Spinal cord (tissue), 10 donors: ENCODE data around the gene GRIK4. TPM values are rescaled to one million over a fixed set of nuclear protein-coding genes. Genes with fewer than 3 reads are reported as not detected.
A peak's percentile ranks its signal among the peaks of the same experiment; 100 is the strongest.

ENCODE experiments used
- DNase-seq, 6 donors: peaks; one replicate each; pipeline versions ENCODE4 v3.0.0 to v3.0.0-alpha.2; 2013 to 2015; ENCODE audit warnings: low spot score in 6 of 6, low read depth in 4 of 6
- H3K27ac ChIP-seq: one replicate; pipeline ENCODE4 v1.5.1; 2013; ENCODE audit warnings: low read depth, low read length, control low read depth
- H3K27me3 ChIP-seq: one replicate; pipeline ENCODE4 v1.6.1; 2013; ENCODE audit warnings: low read length; ENCODE audit not compliant: control insufficient read depth, insufficient read depth
- H3K36me3 ChIP-seq: one replicate; pipeline ENCODE4 v1.6.1; 2013; ENCODE audit warnings: low read length; ENCODE audit not compliant: control insufficient read depth, insufficient read depth
- H3K4me1 ChIP-seq: one replicate; pipeline ENCODE4 v1.6.1; 2013; ENCODE audit warnings: low read length; ENCODE audit not compliant: control insufficient read depth, insufficient read depth
- H3K4me3 ChIP-seq: one replicate; pipeline ENCODE4 v1.5.1; 2013; ENCODE audit warnings: low read depth, low read length, control low read depth
- H3K9me3 ChIP-seq: one replicate; pipeline ENCODE4 v1.6.1; 2013; ENCODE audit warnings: low read length; ENCODE audit not compliant: control insufficient read depth, insufficient read depth
- WGBS: methylation state at CpG from one replicate; pipeline ENCODE4 v1.1.5; 2013; ENCODE audit warnings: missing lambda C conversion rate; ENCODE audit not compliant: insufficient coverage; 5-methylcytosine and 5-hydroxymethylcytosine counted together
- polyA plus RNA-seq, 2 donors: library from polyadenylated mRNA; unstranded; fragments of 120-200 nt; gene quantifications; one replicate each; pipeline ENCODE4 v1.2.1, GENCODE V29; 2013; ENCODE audit not compliant: insufficient read length in 2 of 2
- total RNA-seq, 2 donors: library from RNA; depleted of rRNA in 1 of 2; stranded (reverse); fragments of 120-200 nt in 1 of 2; fragments of >200 nt in 1 of 2; gene quantifications; one replicate each; pipeline versions ENCODE4 v1.2.3 to v1.2.4, GENCODE V29; 2013 to 2014
- donor health status: healthy.

The GRIK4 gene
- total and polyA plus RNA-seq, 4 donors = 5.2 to 23.2 (median 12.3) TPM

DNA sequence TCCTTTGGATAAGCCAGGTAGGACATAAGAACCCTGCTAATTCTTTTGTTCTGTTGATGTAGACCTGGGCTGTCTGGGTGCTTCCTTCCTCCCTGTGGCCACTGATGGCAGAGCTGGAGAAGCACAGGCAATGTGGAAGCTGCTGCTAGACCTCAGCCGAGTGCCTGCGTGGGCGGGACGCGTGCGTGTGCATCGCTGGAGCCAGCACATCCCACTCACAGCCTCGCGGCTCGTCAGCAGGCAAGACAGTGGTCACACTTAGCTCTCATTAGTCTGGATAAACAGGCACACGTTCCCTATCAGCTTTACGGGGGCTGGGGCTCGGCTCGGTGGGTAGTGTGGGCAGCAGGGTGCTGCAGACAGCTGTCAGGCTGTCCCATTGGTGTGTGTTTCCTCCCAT, 155.7 kb downstream of the GRIK4 start:
- H3K4me3 ChIP-seq = no peak overlapping the region
- H3K36me3 ChIP-seq = peaks cover 6% of the 10 kb centered on the region
- no peaks in the 10 kb centered on the region for H3K27me3 ChIP-seq
- DNase-seq = no peak
- H3K27ac ChIP-seq = no peak overlapping the region
- peaks cover 5% of the 10 kb centered on the region for H3K4me1 ChIP-seq
- no peaks in the 10 kb centered on the region for H3K9me3 ChIP-seq
- 61% methylated on average over 14 of the region's 14 CpGs for WGBS

DNA sequence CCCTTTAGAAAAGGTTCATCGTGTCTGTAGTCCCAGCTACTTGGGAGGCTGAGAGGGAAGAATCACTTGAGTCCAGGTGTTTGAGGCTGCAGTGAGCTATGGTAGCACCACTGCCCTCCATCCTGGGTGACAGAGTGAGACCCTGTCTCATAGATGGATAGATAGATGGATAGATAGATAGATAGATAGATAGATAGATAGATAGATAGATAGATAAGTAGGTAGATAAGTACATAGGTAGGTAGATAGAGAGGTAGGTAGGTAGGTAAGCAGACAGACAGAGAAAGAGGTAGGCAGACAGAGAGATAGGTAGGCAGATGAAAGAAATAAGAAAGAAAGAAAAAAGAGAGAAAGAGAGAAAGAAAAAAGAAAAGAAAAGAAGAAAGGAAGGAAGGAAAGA, 156.4 kb downstream of the GRIK4 start:
- H3K9me3 ChIP-seq = no peaks in the 10 kb centered on the region
- H3K4me1 ChIP-seq = no peaks in the 10 kb centered on the region
- H3K27me3 ChIP-seq = no peaks in the 10 kb centered on the region
- WGBS = 93% methylated on average over 1 of the region's 1 CpG
- no peak overlapping the region for H3K27ac ChIP-seq
- DNase-seq = no peak
- no peak overlapping the region for H3K4me3 ChIP-seq
- H3K36me3 ChIP-seq = peaks cover 6% of the 10 kb centered on the region

DNA sequence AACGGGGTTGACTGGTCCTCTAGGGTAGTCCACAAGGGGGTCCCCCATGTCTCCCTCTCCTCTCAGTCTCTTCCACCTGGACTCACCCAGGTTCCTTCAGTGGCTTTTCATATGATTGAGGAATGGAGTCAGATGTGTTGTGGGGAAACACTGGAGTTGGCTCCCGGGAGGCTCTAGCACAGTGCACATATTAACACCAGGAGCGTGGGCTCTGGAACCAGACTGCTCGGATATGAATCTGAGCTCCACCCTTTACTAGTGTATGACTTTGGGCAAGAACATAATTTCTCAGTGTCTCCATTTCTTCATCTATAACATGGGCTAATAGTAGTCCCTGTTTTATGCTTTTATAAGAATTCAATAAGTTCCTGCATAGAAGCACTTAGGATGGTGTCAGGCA, 157.0 kb downstream of the GRIK4 start:
- DNase-seq = no peak
- Histone ChIP-seq H3K9me3 (no peaks in the 10 kb centered on the region), H3K4me3 (no peak overlapping the region), H3K27ac (no peak overlapping the region), H3K27me3 (no peaks in the 10 kb centered on the region), H3K36me3 (peaks cover 6% of the 10 kb centered on the region), H3K4me1 (no peaks in the 10 kb centered on the region)
- WGBS = no CpG with 5 or more reads among the region's 4 CpGs

DNA sequence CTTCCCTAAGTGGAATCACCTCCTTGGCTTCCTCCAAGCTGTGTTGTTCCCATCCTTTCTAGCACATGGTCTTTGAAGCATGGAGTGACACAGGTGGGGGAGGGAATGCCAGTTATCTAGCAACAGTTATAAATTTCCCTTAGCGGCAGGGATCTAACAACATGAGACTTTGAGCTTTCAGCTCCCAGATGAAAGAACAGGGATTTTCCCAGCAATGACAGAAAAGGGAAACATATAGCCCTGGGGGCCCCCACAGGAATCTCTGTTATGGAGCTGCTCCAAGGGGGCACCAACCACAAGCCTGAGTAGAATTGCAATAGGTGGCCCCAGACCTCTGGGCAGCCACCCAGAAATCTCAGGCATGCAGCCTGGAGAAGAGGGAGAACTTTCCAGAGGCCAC, 163.0 kb downstream of the GRIK4 start:
- Histone ChIP-seq H3K36me3 (no peaks in the 10 kb centered on the region), H3K27ac (peak overlapping the region; percentile 10), H3K4me1 (peaks cover 11% of the 10 kb centered on the region), H3K9me3 (no peaks in the 10 kb centered on the region), H3K27me3 (no peaks in the 10 kb centered on the region), H3K4me3 (no peak overlapping the region)
- peak in 1 of 6 donors; percentile 48 for DNase-seq
- WGBS = no CpG with 5 or more reads among the region's 1 CpG

DNA sequence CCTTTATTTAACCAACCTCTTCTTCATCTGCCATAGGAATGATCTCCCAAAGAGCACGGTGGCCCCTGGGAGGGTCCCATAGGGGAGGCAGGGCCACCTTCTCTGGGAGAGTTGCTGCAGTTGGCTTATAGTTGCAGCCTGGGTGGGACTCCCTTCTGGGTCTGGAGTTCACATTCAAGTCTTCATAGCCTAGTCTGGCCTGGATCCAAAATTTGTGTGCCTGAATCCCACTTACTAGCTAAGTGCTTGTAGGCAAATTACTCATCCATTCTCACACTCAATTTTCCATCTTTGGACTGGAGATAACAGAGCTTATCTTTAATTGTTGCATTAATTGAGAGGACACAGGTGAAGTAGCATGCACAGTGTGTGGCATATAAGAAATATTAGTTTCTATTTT, 163.6 kb downstream of the GRIK4 start:
- Histone ChIP-seq H3K27ac (no peak overlapping the region), H3K27me3 (no peaks in the 10 kb centered on the region), H3K4me3 (no peak overlapping the region), H3K36me3 (no peaks in the 10 kb centered on the region), H3K9me3 (no peaks in the 10 kb centered on the region), H3K4me1 (peaks cover 11% of the 10 kb centered on the region)
- DNase-seq = no peak
- WGBS = 100% methylated on average over 1 of the region's 1 CpG

DNA sequence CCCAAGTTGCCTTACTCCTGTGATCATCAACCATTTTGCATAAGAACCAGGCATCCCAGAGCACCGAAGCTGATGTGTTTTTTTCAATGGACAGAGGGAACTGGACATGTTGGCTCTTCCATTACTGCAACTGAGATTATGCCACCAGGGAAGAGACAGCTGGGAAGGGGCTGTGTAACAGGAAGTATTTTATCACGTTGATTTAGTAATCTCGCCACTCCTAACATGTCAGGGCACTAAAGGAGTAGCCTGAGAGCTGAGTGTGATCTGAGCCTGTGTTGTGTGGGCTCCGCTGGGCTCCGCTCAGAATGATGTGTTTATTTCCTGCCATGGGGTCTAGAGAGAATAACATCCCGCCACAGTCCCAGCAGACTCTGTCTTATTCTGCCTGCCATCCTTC, 165.4 kb downstream of the GRIK4 start:
- no peaks in the 10 kb centered on the region for H3K36me3 ChIP-seq
- DNase-seq = no peak
- WGBS = no CpG with 5 or more reads among the region's 6 CpGs
- peaks cover 25% of the 10 kb centered on the region for H3K4me1 ChIP-seq
- H3K9me3 ChIP-seq = no peaks in the 10 kb centered on the region
- no peak overlapping the region for H3K27ac ChIP-seq
- no peak overlapping the region for H3K4me3 ChIP-seq
- no peaks in the 10 kb centered on the region for H3K27me3 ChIP-seq

DNA sequence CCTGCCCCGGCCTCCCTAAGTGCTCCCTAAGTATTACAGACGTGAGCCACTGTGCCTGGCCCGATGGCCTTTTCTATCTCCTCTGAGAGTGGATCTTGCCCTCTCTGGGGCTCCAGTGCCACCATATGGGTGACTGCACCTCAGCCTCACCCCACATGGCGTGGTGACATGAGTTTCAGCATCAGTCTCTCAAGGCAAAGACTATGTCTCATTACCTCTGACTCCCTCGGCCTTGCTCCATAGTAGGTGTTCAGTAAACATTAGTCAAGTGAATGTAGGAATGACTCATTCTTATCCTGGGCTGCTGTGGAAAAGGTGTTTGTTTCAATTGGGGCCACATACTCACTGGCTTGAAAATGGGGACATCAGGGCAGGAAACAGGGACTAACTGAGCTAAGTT, 168.8 kb downstream of the GRIK4 start:
- no peaks in the 10 kb centered on the region for H3K27me3 ChIP-seq
- no peaks in the 10 kb centered on the region for H3K36me3 ChIP-seq
- 100% methylated on average over 4 of the region's 5 CpGs for WGBS
- no peaks in the 10 kb centered on the region for H3K9me3 ChIP-seq
- DNase-seq = no peak
- H3K4me3 ChIP-seq = no peak overlapping the region
- no peak overlapping the region for H3K27ac ChIP-seq
- peaks cover 18% of the 10 kb centered on the region for H3K4me1 ChIP-seq

DNA sequence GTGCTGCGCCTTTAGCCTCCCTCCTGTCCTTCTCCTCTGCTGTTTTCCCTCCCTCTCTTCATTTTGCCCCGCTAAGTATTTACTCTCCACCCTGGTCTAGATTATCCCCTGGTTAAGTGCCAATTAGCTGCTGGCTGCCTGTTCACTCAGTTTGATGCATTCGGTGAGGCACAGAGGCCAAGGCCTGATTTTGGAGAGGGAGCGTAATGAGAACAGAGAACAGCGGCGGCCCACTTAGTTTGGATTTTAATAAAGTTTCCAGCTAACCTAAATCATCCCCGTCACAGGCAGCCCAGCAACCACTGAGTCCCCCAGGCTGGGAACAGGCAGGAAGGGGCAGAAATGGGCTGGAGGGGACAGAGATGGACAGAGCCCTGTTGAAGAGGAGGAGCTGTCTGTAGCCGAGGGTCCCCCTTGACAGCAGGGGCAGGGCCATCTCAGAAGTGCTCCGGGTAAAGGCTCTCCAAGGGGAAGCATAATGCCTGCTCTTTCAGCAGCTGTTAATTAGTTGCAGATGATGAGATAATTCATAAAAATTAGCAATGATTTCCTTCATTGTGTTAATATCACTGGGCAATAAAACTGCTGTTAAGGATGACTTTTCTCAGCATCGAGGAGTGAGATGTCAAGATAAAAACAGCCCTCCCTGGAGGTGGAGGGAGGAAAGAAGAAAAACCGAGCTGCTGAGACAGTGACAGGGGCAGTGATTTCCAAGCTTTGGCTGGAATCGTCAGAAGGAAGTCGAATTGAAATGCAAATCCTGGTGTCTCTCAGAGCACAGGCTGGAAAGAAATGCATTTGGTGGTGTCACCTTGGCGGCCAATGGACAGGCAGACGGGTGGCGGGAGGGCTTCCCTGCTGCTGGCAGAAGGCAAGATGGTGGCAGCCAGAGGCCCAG, 170.1 kb downstream of the GRIK4 start:
- WGBS = 25% methylated on average over 9 of the region's 16 CpGs
- Histone ChIP-seq H3K27ac (no peak overlapping the region), H3K9me3 (no peaks in the 10 kb centered on the region), H3K4me1 (peaks cover 18% of the 10 kb centered on the region), H3K4me3 (no peak overlapping the region), H3K36me3 (no peaks in the 10 kb centered on the region), H3K27me3 (no peaks in the 10 kb centered on the region)
- DNase-seq = peak in 4 of 6 donors; percentile 42 to 83 (median 60)

DNA sequence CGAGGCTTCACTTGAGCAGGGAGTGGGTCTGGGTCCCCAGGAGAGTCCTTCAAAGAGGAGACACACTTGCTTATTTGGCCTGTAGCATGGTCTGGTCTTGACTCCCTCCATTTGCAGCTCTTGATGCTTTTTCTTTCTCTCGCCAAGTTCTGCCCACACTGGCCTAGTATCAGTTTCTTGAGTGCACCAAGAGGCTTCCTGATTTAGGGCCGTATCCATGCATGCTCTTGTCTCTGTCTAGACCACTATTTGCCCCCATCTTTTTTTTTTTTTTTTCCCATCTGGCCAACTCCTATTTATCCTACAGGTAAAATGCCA, 170.7 kb downstream of the GRIK4 start:
- no peak overlapping the region for H3K27ac ChIP-seq
- peaks cover 18% of the 10 kb centered on the region for H3K4me1 ChIP-seq
- H3K36me3 ChIP-seq = no peaks in the 10 kb centered on the region
- H3K9me3 ChIP-seq = no peaks in the 10 kb centered on the region
- WGBS = 67% methylated on average over 3 of the region's 3 CpGs
- H3K27me3 ChIP-seq = no peaks in the 10 kb centered on the region
- no peak for DNase-seq
- H3K4me3 ChIP-seq = no peak overlapping the region

DNA sequence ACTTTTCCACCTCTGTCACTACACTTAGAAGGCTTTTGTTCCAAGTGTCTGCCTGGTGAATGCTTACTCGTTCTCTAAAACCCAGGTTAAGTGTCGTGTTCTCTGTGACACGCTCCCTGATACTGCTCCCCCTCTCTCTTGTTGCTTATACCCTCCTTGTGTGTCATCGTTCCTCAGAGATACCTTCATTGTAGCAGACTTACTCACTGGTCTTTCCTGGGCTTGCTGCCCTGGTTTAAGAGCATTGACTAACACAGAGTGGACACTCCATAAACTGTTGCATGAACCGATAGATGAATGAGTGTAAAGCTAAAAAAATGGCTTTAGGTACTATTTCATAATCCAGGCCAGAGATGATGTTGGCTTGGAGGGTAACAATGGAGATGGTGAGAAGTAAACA, 171.3 kb downstream of the GRIK4 start:
- no peak for DNase-seq
- WGBS = 97% methylated on average over 4 of the region's 5 CpGs

More for the DNA sequence above, 171.3 kb downstream of the GRIK4 start:
- H3K4me3 ChIP-seq = no peak overlapping the region
- H3K27ac ChIP-seq = no peak overlapping the region
- H3K27me3 ChIP-seq = no peaks in the 10 kb centered on the region
- peaks cover 18% of the 10 kb centered on the region for H3K4me1 ChIP-seq
- H3K36me3 ChIP-seq = no peaks in the 10 kb centered on the region
- H3K9me3 ChIP-seq = no peaks in the 10 kb centered on the region
